Endothelial cell (in vitro differentiated cells): ENCODE results near the gene ZFYVE27. TPM values are rescaled to one million over a fixed set of nuclear protein-coding genes. Genes with fewer than 3 reads are reported as not detected.
A peak's percentile ranks its signal among the peaks of the same experiment; 100 is the strongest.

ENCODE experiments used
- DNase-seq: peaks from one replicate; pipeline ENCODE4 v3.0.0; 2021; ENCODE audit warnings: low spot score
- H3K27ac Mint-ChIP-seq: one replicate; pipeline ENCODE4 v1.8.0; 2021; ENCODE audit warnings: mixed read lengths, inconsistent platforms; ENCODE audit not compliant: unreplicated experiment
- H3K27me3 Mint-ChIP-seq: one replicate; pipeline ENCODE4 v1.8.0; 2021; ENCODE audit warnings: mild to moderate bottlenecking, moderate library complexity, mixed read lengths, inconsistent platforms; ENCODE audit not compliant: unreplicated experiment
- H3K36me3 Mint-ChIP-seq: one replicate; pipeline ENCODE4 v1.8.0; 2021; ENCODE audit warnings: mild to moderate bottlenecking, low read depth, mixed read lengths, inconsistent platforms; ENCODE audit not compliant: unreplicated experiment
- H3K4me1 Mint-ChIP-seq: one replicate; pipeline ENCODE4 v1.8.0; 2021; ENCODE audit warnings: mild to moderate bottlenecking, mixed read lengths, inconsistent platforms; ENCODE audit not compliant: unreplicated experiment
- H3K4me3 Mint-ChIP-seq: one replicate; pipeline ENCODE4 v1.8.0; 2021; ENCODE audit warnings: mild to moderate bottlenecking, mixed read lengths, inconsistent platforms; ENCODE audit not compliant: unreplicated experiment
- H3K9me3 Mint-ChIP-seq: one replicate; pipeline ENCODE4 v1.8.0; 2021; ENCODE audit warnings: mixed read lengths, inconsistent platforms; ENCODE audit not compliant: unreplicated experiment
- CTCF ChIP-seq: fragments of 200-600 bp; sonication (generic); IDR thresholded peaks from one replicate; pipeline ENCODE4 v1.5.0; 2021; ENCODE audit warnings: antibody characterized with exemption; ENCODE audit not compliant: unreplicated experiment
- total RNA-seq: library from RNA; stranded (reverse); fragmentation: NEBNext Ultra II Directional; extraction: Animal tissue kit (Norgen Biotek cat#: 25700); gene quantifications from one replicate; pipeline ENCODE4 v1.2.1, GENCODE V29; 2021; ENCODE audit not compliant: unreplicated experiment

Gene ZFYVE27
- total RNA-seq, 1 donor from 2014 or later = 19.2 TPM

- H3K4me3 Mint-ChIP-seq = no peak overlapping the region
Observed at GRCh38 chr10:97701438-97702069, 35.4 kb upstream of the ZFYVE27 start.

GRCh38 chr10:97703398-97704067 is 33.4 kb upstream of the ZFYVE27 start:
- Mint-ChIP-seq H3K9me3 (no peaks in the 10 kb centered on the region), H3K27ac (no peak overlapping the region), H3K4me3 (no peak overlapping the region), H3K36me3 (no peaks in the 10 kb centered on the region), H3K4me1 (no peaks in the 10 kb centered on the region), H3K27me3 (peaks cover 1% of the 10 kb centered on the region)
- DNase-seq = no peak
- no peak for TF ChIP-seq CTCF

More at GRCh38 chr10:97701438-97702069, 35.4 kb upstream of the ZFYVE27 start:
- peak; percentile 42 for TF ChIP-seq CTCF
- Mint-ChIP-seq H3K27ac (no peak overlapping the region), H3K9me3 (no peaks in the 10 kb centered on the region), H3K36me3 (no peaks in the 10 kb centered on the region), H3K27me3 (no peaks in the 10 kb centered on the region), H3K4me1 (no peaks in the 10 kb centered on the region)
- DNase-seq = peak; percentile 61

GRCh38 chr10:97704341-97704740 is 32.6 kb upstream of the ZFYVE27 start:
- H3K4me3 Mint-ChIP-seq = no peak overlapping the region
- no peaks in the 10 kb centered on the region for H3K36me3 Mint-ChIP-seq
- no peak overlapping the region for H3K27ac Mint-ChIP-seq
- no peak for DNase-seq
- TF ChIP-seq CTCF = no peak
- H3K4me1 Mint-ChIP-seq = peaks cover 2% of the 10 kb centered on the region
- no peaks in the 10 kb centered on the region for H3K9me3 Mint-ChIP-seq
- H3K27me3 Mint-ChIP-seq = peaks cover 1% of the 10 kb centered on the region

- TF ChIP-seq CTCF = no peak
- peaks cover 2% of the 10 kb centered on the region for H3K4me1 Mint-ChIP-seq
- H3K36me3 Mint-ChIP-seq = no peaks in the 10 kb centered on the region
- H3K27ac Mint-ChIP-seq = no peak overlapping the region
- H3K4me3 Mint-ChIP-seq = no peak overlapping the region
- peaks cover 1% of the 10 kb centered on the region for H3K27me3 Mint-ChIP-seq
- H3K9me3 Mint-ChIP-seq = no peaks in the 10 kb centered on the region
- DNase-seq = no peak
Observed at GRCh38 chr10:97705006-97705670, 31.8 kb upstream of the ZFYVE27 start.
